ENCODE results near the gene PSMD3. TPM values are rescaled to one million over a fixed set of nuclear protein-coding genes. Genes with fewer than 3 reads are reported as not detected.

The PSMD3 gene
- total and polyA plus RNA-seq, 2 of the 4 experiments (the other 2 are of a cell fraction), result 123 to 155 TPM

- H2AFZ ChIP-seq (replicated peaks; ENCODE audit: low read length, poor library complexity), result peak overlapping the region; percentile 18
- ATAC-seq (ENCODE audit: low read depth), result no peak
- H2AK5ac ChIP-seq (ENCODE audit: low read depth, low read length), result no peak overlapping the region
- H3K36me3 ChIP-seq (ENCODE audit: control insufficient read depth, insufficient read depth, low read length), result no peaks in the 10 kb centered on the region
- H2BK120ac ChIP-seq (ENCODE audit: low read depth, low read length), result no peak overlapping the region
- H4K5ac ChIP-seq (ENCODE audit: low read depth, low read length), result no peak overlapping the region
- no peak overlapping the region for H3K56ac ChIP-seq (ENCODE audit: extremely low read depth, insufficient read depth, low read length)
- H3K14ac ChIP-seq (replicated peaks; ENCODE audit: low read depth, low read length), result no peak overlapping the region
- H2BK5ac ChIP-seq (ENCODE audit: low read depth, low read length, poor library complexity, severe bottlenecking), result no peak overlapping the region
- dilution Hi-C loops (cut with HindIII; ENCODE audit: low sequenced_read_pairs, unreplicated experiment), result no loop called here
- no peak overlapping the region for H4K91ac ChIP-seq (ENCODE audit: insufficient read depth, low read depth, low read length)
- WGBS, 2 experiments (ENCODE audit: extremely low coverage in 2 of 2, insufficient read length in 1 of 2), result no CpG with 5 or more reads among the region's 4 CpGs
- in situ Hi-C loops (cut with MboI; ENCODE audit: low sequenced_read_pairs), result no loop called here
- ChIA-PET POLR2A (ENCODE audit: unreplicated experiment) (no interaction called here), CTCF (interaction anchor here (0.6 kb wide), 1 partner anchor 170 kb away, joined by 3 read pairs; no protein-coding TSS in a partner anchor)
- H3K18ac ChIP-seq (ENCODE audit: low read depth, low read length), result no peak overlapping the region
- intact Hi-C loops (cut with micrococcal nuclease), result no loop called here
- H2BK15ac ChIP-seq (ENCODE audit: low read depth, low read length), result no peak overlapping the region
- H3K4me1 ChIP-seq (ENCODE audit: control insufficient read depth, insufficient read depth, low read length), result peaks cover 7% of the 10 kb centered on the region
- no peak overlapping the region for H3K4me2 ChIP-seq (ENCODE audit: low read depth, low read length)
- no peaks in the 10 kb centered on the region for H3K9me3 ChIP-seq (ENCODE audit: control insufficient read depth, insufficient read depth, low read length)
- H4K8ac ChIP-seq (ENCODE audit: low read depth in 2 of 2, low read length in 2 of 2), result no peak overlapping the region
- H3K4me3 ChIP-seq (ENCODE audit: insufficient read depth, low read depth, low read length), result no peak overlapping the region
- no peaks in the 10 kb centered on the region; the same call in 1 of the 2 replicates for H3K27me3 ChIP-seq (ENCODE audit: control insufficient read depth, insufficient read depth, low read length)
- no peak overlapping the region for H3K9ac ChIP-seq (ENCODE audit: low read depth, low read length)
- TF ChIP-seq CTCF (conservative IDR thresholded peaks at IDR 0.05; ENCODE audit: low read depth, low read length), result no peak
- no peak overlapping the region for H2BK20ac ChIP-seq (ENCODE audit: low read depth, low read length)
- H3K9me1 ChIP-seq (ENCODE audit: insufficient read depth, low read length), result peaks cover 12% of the 10 kb centered on the region
- H2AK9ac ChIP-seq (replicated peaks; ENCODE audit: low read depth, low read length, poor library complexity), result no peak overlapping the region
- no TSS peak for BruUV-seq (replicated peaks)
- no peaks in the 10 kb centered on the region for H4K20me1 ChIP-seq (ENCODE audit: insufficient read depth, low read length)
- no peak for DNase-seq
- no peak overlapping the region for H3K27ac ChIP-seq (ENCODE audit: insufficient read depth, low read length)
- H3K4ac ChIP-seq (ENCODE audit: low read depth, low read length), result no peak overlapping the region
- H3K79me1 ChIP-seq (ENCODE audit: low read depth in 1 of 2, low read length in 2 of 2), result peaks cover 0 to 4% of the 10 kb centered on the region in 2 experiments; a peak in 1 of 4 replicates
- H3K23ac ChIP-seq (ENCODE audit: low read depth, low read length), result no peak overlapping the region
These were observed 25.7 kb upstream of the PSMD3 start for GRCh38 chr17:39954876-39955275.
